Measurements from ENCODE around the gene TRABD2B. TPM values are rescaled to one million over a fixed set of nuclear protein-coding genes. Genes with fewer than 3 reads are reported as not detected.

Gene TRABD2B
- total and polyA plus RNA-seq, 2 donors (not counting 3 experiments of a cell fraction or from before 2014, with no cell fraction given) = not detected

DNA sequence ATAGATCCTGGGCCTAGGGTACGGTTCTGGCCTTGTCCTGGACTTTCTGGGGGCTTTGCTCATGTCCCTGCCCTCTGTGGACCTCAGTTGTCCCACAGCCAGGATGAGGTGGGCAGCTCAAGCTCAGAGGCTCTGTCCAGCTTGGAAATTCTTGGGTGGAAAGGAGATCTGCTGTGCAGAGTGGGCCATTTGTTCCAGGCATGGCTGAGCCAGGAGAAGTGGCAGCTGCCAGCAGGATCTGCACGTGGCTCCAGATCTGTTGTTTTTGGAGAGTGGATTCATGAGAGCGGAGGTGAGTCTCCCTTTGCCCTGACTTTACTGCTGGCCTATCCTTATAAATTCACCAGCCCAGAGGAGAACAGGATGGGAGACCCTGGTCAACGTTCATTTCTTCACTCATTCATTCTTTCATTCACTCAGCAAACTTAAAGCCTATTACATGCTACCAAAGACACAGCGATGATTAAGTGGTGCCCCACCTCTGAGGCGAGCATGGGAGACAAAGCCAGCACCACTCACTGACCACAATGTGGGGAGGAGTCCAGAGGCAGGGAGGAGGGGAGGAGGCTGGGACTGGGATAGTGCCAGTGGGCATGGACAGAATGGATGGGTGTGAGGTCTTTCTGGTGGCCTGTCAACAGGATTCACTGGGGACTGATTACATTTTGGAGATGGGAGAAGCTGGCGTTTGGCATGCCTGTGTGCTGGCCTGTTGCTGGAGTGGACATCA is 205.1 kb downstream of the TRABD2B start:
- H3K9me1 ChIP-seq (replicated peaks; ENCODE audit: control insufficient read depth, extremely low read depth, insufficient read depth, low read length) = no peaks in the 10 kb centered on the region
- no peaks in the 10 kb centered on the region for H3K27me3 ChIP-seq (ENCODE audit: control insufficient read depth in 2 of 2, insufficient read depth in 2 of 2, low read length in 2 of 2)
- no peak for DNase-seq (ENCODE audit: low read depth, low spot score)
- H3K36me3 ChIP-seq (ENCODE audit: control insufficient read depth in 2 of 2, extremely low read depth in 1 of 2, insufficient read depth in 2 of 2, low read length in 2 of 2) = no peaks in the 10 kb centered on the region
- intact Hi-C loops (cut with micrococcal nuclease) = no loop called here
- dilution Hi-C loops (cut with MboI; ENCODE audit: extremely low pct_ligation_motif_present, low sequenced_read_pairs) = no loop called here
- ChIA-PET POLR2A (no interaction called here), CTCF (no interaction called here)
- TF ChIP-seq POLR2AphosphoS5 (IDR thresholded peaks at IDR 0.05; ENCODE audit: insufficient read depth, low read depth, low read length) = no peak
- TF ChIP-seq JUN (IDR thresholded peaks at IDR 0.05; ENCODE audit: borderline replicate concordance, insufficient read depth, insufficient read length, low read depth) = no peak
- TF ChIP-seq CTCF (IDR thresholded peaks at IDR 0.05; ENCODE audit: extremely low read depth in 1 of 2, insufficient read depth in 1 of 2, low read depth in 1 of 2, low read length in 2 of 2) = no peak
- TF ChIP-seq, protein P1, sequence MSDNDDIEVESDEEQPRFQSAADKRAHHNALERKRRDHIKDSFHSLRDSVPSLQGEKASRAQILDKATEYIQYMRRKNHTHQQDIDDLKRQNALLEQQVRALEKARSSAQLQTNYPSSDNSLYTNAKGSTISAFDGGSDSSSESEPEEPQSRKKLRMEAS (IDR thresholded peaks at IDR 0.05; ENCODE audit: insufficient read depth, insufficient read length) = no peak
- TF ChIP-seq FOS (IDR thresholded peaks at IDR 0.05; ENCODE audit: borderline replicate concordance, insufficient read depth, low read length) = no peak
- TF ChIP-seq MYC (IDR thresholded peaks at IDR 0.05; ENCODE audit: low read depth, low read length) = no peak
- TF ChIP-seq POLR2A (IDR thresholded peaks at IDR 0.05; ENCODE audit: low read depth, low read length) = no peak
- TF ChIP-seq EZH2 (IDR thresholded peaks at IDR 0.05; ENCODE audit: borderline replicate concordance, low read depth, low read length, severe bottlenecking) = no peak
- no peak for TF ChIP-seq GATA2 (IDR thresholded peaks at IDR 0.05; ENCODE audit: insufficient read depth, insufficient read length, low read depth, low read length)
- no peaks in the 10 kb centered on the region for H3K4me1 ChIP-seq (ENCODE audit: control insufficient read depth, extremely low read depth, insufficient read depth, low read length)
- no peak overlapping the region for H3K27ac ChIP-seq (ENCODE audit: insufficient read depth, low read depth, low read length)
- H3K4me2 ChIP-seq (ENCODE audit: insufficient read depth, low read length) = no peak overlapping the region
- no peaks in the 10 kb centered on the region for H3K79me2 ChIP-seq (ENCODE audit: control insufficient read depth, insufficient read depth, low read length)
- no peaks in the 10 kb centered on the region for H3K9me3 ChIP-seq (replicated peaks; ENCODE audit: control insufficient read depth, insufficient read depth, low read length)
- BruUV-seq (replicated peaks) = no TSS peak
- H4K20me1 ChIP-seq (replicated peaks; ENCODE audit: control insufficient read depth, extremely low read depth, insufficient read depth, low read length) = no peaks in the 10 kb centered on the region
- no peak overlapping the region for H3K4me3 ChIP-seq (replicated peaks in 1 of 3; ENCODE audit: insufficient read depth in 1 of 3, low read depth in 1 of 3, low read length in 3 of 3)
- no peak overlapping the region for H2AFZ ChIP-seq (ENCODE audit: low read depth, low read length)
- FAIRE-seq = no peak
- no peak overlapping the region for H3K9ac ChIP-seq (replicated peaks; ENCODE audit: extremely low read depth, insufficient read depth, low read length)
